HG02884 (cell line): ENCODE measurements around the gene DTWD1.
"Not testable (repeated sequence)": the region's sequence is repeated elsewhere in the genome, so short reads cannot be mapped to it uniquely, and the experiment has no call there.

Experiments
- ATAC-seq: cut with Tn5 transposase; IDR thresholded peaks from one replicate; pipeline ENCODE4 v1.9.1; 2021; ENCODE audit warnings: mild to moderate bottlenecking, moderate library complexity; ENCODE audit not compliant: unreplicated experiment

Gene DTWD1

DNA sequence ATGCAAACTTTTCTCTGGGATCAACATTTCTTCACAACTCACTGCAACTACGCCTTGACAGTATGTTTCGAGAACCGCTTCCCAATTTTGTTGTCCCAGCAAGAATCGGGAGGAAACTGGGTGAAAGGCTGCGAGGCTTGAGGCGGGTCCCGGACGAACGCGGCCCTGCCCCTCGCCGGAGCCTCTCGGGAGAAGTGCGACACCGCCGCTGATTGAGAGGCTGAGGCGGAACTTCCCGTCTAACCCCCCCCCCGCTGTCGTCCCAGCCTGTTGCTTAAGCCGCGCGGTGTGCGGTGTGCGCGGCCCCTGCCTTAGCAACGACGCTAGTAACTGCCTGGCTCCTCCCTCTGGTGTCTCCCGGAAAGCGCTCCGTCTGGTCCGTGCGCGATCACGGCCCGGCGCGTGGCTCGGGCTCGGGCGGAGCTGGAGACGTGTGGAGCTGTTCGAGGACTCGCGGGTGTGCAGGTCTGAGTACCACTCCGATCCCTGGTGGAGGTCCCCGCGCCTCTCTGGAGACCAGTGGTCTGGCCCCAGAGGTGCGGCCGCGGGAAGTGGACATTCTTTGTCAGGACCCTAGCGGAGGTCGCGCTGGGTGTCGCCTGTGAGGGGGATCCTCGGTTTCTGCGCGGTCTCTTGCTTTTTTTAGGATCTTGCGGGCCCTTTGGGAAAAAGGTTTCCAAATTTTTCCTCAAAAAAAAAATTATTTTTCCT is at the start of gene DTWD1, which contains the start of gene FAM227B:
Gene DTWD1 (plus strand): TSS at position 391 of the 711 bp plus-strand sequence. CDS start 4,120 bp downstream, outside the sequence.
Gene FAM227B (minus strand): TSS at position 161 of the 711 bp plus-strand sequence. CDS start 5,647 bp downstream, outside the sequence.
- ATAC-seq: peak; percentile 97

- ATAC-seq: no peak
Measured at GRCh38 chr15:49573421-49573820, 47.4 kb upstream of the DTWD1 start.

DNA sequence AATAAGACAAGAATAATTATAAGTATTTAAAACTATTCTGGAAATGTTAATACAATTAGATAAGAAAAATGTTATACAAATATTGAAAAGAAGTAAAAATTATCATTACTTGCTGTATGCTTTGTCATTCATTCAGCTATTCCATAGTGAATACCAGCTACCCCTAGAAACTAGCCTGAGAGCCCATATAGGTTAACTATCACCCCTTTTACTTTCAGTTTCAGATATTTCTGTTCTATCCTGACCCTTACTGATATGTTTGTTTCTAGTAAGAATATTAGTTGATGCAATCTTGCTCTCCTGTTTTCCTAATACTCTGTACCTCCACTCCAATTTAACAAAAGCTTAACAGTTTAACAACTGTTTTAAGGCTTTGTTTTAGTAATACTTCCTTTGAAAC is 31.8 kb upstream of the DTWD1 start:
- ATAC-seq: peak; percentile 62

- not testable (repeated sequence) for ATAC-seq
Measured at GRCh38 chr15:49592829-49593316, 28.0 kb upstream of the DTWD1 start.

- no peak for ATAC-seq
Measured at GRCh38 chr15:49604625-49605409, 16.0 kb upstream of the DTWD1 start.

DNA sequence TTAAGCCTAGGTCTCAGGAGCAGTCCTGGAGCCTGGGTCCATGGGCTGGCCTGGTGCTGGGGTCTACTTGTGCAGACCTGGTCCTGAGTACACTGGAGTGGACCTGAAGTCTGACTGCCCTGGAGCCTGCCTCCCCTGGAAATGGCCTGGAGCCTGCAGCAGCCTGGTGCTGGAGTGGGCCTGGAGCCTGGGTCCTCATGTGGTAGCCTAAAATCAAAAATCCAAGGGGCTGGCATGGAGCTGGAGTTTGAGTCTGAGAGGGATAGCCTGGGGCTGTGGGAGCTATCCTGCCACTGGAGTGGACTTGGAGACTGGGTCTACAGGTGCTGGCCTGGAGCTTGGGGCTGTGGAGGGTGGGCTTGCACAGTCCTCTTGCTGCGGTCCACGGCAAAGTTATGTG is 15.3 kb upstream of the DTWD1 start:
- no peak for ATAC-seq

- no peak for ATAC-seq
Measured at GRCh38 chr15:49606594-49606993, 14.3 kb upstream of the DTWD1 start.

GRCh38 chr15:49610157-49610918 is 10.5 kb upstream of the DTWD1 start:
- no peak for ATAC-seq

DNA sequence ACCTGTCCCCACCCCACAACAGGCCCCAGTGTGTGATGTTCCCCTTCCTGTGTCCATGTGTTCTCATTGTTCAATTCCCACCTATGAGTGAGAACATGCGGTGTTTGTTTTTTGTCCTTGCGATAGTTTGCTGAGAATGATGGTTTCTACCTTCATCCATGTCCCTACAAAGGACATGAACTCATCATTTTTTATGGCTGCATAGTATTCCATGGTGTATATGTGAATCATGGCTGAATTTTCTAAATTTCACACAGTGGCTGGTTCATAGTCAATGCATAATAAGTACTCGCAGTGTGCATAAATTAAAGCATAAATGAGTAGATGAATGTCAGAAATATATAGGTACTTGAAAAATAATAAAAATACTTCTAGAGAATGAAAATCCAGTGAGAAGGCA is 8.6 kb upstream of the DTWD1 start:
- not testable (repeated sequence) for ATAC-seq

DNA sequence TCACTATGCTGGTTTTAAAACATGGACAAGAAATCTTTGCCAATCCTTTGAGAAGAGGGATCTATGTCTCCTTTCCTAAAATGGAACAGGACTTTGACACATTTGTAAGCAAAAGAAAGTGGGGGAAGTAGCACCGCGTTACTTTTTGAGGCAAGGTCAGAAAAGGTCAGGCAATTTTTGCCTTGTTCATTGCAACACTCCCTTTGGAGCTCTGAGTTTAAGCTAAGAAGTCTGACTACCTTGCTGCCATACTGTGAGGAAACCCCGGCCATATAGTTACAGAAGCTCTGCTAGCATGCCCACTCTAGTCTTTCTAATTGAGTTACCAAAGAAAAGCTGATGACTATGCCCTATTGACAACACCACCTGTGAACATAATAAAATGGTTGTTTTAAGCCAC is 1.6 kb upstream of the DTWD1 start:
- no peak for ATAC-seq

DNA sequence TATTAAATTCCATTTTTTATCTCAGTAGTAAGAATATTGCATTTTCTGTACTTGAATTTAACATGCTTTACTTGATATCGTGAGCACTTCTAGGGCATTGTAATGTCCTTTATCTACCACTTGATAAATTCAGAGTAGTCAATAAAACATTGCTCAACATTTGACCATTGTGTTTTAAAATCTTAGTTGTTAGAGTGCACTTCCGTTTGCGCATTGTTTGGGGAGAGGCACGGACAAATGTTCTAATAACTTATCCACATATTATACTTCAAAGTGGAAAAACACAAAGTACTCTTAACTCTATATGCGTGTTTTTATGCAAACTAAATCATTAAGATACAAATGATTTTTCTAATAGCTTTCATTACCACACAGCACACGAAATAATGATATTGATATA is 649 bp upstream of the DTWD1 start:
- ATAC-seq: peak; percentile 2

GRCh38 chr15:49621401-49621811 is 558 bp downstream of the DTWD1 start:
- no peak for ATAC-seq

- no peak for ATAC-seq
Measured at GRCh38 chr15:49621887-49622286, 1.0 kb downstream of the DTWD1 start.

DNA sequence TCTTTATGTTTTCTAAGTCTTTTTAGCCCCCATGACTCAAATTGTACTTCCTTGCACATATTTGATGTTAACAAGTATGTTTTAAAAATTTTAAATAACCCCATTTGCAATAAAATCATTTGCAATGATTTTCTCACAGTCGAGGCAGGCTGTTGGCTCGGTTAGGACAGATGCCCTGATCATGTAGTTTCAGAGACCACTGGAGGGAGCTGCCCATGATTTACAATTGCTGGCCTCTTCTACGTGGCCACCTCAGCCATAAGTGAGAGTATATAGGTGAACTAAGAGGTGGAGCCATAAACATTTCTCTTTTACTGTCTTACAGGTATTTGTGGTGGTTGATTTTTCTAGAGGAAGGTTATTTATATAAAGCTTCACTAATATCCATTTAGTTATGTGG is 1.7 kb downstream of the DTWD1 start:
- ATAC-seq: no peak

- ATAC-seq: no peak
Measured at GRCh38 chr15:49624056-49624455, 3.2 kb downstream of the DTWD1 start.

GRCh38 chr15:49625460-49626036 is 4.7 kb downstream of the DTWD1 start:
- no peak for ATAC-seq

DNA sequence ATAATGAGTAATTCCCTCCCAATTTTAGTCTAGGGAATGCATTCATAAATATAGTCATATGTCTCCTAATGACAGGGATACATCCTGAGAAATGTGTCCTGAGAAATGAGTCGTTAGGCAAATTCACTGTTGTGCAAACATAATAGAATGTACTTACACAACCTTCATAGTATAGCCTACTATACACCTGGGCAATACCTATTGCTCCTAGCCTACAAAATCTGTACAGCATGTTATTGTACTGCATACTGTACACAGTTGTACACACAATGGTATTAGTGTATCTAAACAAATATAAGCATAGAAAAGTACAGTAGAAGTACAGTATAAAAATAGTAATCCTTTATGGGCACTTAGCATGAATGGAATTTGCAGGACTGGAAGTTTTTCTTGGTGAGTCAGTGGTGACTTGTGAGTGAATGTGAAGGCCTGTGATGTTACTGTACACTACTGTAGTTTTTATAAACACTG is 6.6 kb downstream of the DTWD1 start:
- ATAC-seq: no peak

- ATAC-seq: no peak
Measured at GRCh38 chr15:49628379-49628778, 7.5 kb downstream of the DTWD1 start.

DNA sequence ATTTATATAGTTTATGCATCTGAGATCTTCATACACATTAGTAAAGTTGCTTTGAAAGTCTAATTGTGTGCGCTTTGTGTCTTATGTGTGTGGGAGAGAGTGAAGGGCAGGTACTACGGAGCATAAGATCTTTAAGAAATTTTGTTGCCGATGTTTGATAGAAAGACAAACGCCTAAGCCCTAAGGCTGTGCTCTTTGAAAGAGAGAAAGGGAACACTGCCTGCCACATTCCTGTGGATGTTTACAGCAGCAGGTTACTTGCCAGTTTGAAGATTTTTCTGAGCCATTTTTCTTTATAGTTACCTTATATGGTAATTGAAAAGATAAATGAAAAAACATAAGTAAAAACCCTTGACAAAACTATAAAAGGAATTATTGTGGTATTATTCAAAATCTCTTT is 17.0 kb downstream of the DTWD1 start:
- no peak for ATAC-seq

DNA sequence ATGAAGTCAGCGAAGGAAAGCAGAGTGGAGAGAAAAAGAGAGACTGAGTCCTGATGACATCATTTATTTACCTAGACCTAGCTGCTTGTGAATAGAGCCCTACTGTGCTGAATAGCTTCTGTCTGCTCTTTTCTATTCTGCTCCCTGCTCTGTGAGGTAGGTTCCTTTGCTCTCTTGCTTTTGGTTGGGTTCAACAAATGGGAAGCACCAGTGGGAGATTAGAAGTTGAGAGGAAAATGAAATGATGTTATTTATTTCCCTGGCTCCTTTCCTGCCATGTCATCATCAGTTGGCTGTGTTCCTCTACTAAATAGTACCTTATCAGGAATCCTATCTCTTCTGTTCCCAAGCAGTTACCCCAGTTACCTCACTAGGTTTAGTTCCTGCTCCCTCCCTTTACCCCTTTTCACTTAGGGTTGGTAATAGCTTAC is 23.5 kb downstream of the DTWD1 start:
- ATAC-seq: no peak

- no peak for ATAC-seq
Measured at GRCh38 chr15:49645277-49645676, 24.4 kb downstream of the DTWD1 start.
